NCI-H128 (cell line): Measurements from ENCODE around the gene RBM45.
"Not testable (repeated sequence)": the region's sequence is repeated elsewhere in the genome, so short reads cannot be mapped to it uniquely, and the experiment has no call there.

Source experiments
- DNase-seq: peaks from one replicate; lab custom pipeline; 2025; ENCODE audit not compliant: unreplicated experiment; lab: John Stamatoyannopoulos, UW

The RBM45 gene

DNA sequence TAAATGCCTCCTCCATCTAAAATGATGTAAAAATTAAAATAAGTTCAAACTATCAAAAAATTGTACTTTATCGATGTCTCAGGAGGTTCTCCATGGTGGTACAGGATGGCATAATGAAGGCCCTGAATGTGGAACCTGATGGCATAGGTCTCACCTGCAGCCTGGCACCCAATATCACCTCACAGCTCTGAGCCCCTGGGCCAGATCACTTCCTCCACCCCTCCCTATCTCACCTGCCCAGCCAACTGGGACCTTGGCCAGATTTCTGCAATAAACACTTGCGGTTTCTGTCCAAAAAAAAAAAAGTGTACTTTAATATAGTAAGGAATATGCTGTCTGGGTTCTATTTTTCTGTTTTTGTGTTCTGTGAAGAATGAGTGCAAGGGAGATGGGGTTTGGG lies 6.7 kb upstream of the RBM45 start:
- no peak for DNase-seq

DNA sequence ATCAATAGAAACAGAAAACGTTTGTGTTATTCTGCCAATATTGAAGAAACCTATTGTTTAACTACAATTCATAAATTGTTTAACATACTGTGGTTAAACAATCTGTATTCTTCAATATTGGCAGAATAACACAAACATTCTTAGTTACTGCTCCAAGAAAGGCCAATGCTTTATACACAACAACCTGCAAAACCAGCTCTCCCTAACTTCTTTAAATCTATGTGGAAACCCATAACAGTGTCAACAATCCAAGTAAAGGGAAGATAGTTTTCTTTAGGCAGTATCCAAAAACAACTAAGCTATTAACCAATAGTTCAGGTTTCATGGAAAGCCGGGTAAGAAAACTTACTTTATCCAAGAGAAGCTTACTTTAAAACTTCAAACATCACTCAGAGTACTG lies 6.2 kb upstream of the RBM45 start:
- DNase-seq = no peak

DNA sequence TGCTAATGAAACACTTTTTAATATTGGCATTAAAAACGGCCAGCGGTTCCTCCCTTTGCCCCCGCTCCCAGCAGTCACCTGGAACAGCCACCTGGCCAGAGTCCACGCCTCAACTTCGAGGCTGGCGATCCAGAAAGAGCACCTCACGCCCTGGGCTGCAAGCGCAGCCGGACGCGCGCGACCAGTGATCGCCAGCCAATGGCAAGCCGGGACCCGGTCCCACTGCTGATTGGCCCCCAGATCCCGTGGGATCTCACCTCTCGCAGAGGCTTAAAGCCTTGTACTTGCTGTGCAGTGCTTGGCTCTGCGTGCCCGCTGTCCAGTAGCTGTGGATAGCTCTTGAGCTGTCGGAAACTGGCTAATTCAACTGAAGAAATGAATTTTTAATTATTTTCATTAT lies 4.1 kb upstream of the RBM45 start:
- no peak for DNase-seq

DNA sequence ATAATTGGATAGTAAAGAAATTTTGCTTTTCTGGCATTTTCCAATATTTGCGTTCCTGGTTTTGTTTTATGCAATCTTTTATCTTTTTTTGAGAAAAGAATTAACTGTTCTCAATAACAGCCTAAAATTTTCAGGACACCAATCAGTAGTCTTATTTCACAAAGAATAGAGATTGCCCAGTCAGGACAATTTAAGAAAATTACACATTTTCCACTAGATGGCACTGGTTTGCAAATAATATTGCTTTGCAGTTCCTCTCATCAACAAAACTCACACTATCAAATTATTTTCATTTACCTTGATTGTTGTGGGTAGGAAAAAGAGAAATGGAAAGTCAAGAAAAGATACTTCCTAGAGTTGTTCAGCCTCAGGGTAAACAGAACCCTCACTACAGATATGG lies 2.4 kb upstream of the RBM45 start:
- peak; percentile 10 for DNase-seq

DNA sequence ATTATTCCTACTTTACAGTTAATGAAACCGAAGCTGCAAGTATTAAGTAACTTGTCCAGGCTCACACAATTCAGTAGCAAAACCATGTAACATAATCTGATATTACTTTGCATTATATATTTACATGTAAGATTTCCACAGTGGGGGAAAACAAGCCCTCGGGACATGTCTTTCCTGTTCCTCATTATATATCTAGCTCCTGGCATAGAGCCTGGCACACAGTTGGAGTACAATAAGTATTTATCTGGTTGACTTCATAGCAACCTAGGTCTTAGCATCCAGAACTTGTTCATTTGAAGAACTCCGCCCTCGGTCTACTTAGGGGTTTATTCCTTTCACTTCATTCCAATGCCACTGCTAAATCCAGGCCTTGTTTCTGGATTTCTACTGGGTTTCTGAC lies 1.6 kb upstream of the RBM45 start:
- no peak for DNase-seq

DNA sequence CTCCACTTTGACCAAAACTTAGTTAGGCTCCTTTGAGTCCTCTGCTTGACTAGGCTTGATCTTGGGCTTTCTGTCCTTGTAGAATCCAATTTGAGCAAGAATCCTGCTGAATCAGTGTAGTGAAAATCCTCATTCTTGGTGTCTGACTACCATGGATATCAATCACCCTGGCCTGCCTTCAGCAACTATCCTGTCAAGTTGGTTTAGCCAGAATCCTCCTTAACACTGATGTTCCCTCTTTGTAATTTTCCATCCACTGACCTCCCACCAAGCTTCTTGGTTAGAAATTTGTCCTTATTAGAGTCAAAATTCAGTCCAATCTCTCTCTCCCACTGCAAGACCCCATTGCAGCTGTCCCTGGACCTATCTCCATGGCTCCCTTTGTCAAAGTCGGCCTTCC lies 494 bp upstream of the RBM45 start:
- DNase-seq = no peak

DNA sequence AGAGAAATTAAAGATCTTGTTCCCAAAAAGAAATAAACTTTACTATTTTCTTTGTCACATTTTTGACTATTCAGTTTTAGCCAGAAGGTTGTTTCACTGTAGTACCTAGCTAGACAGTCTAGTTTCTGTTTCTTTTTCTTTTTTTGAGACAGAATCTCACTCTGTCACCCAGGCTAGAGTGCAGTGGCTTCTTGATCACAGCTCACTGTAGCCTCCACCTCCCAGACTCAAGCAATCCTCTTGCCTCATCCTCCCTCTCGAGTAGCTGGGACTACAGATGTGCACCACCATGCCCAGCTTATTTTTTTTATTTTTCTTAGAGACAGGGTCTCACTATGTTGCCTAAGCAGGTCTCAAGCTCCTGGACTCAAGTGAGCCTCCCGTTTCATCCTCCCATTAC lies 2.2 kb downstream of the RBM45 start:
- no peak for DNase-seq

DNA sequence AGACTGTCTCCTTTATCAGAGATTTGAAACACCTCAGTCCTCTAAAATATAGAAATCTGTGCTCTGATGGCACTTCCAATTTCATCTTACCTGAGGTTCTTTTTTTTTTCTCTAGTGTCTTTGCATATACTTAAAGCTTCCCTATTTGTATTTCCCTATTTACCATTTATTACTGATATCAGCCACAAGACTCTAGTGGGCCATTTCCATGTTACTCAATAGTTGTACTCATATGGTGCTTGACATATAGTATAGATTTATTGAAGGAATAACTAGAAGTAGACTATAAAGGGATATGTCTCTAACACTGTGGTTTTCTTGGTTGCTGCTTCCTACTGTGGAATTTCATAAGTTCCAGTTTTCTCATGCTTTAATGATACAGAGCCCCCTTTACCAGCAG lies 3.0 kb downstream of the RBM45 start:
- DNase-seq = no peak

DNA sequence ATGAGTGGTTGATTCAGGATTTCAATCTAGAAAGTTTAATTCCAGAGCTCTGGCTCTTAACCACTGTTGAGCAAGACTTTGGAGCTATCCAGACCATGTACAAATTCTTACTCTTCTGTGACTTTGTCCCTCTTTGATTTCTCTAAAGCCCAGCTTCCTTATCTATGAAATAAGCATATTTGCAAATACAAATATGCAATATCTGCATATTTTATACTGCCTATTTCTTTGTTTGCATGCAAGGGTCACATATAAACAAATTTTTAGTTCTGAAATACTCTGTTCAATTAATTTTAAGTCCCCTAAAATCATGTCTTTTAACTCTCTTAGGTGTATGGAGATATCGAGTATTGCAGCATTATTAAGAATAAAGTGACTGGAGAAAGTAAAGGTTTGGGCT lies 5.5 kb downstream of the RBM45 start:
- DNase-seq = no peak

DNA sequence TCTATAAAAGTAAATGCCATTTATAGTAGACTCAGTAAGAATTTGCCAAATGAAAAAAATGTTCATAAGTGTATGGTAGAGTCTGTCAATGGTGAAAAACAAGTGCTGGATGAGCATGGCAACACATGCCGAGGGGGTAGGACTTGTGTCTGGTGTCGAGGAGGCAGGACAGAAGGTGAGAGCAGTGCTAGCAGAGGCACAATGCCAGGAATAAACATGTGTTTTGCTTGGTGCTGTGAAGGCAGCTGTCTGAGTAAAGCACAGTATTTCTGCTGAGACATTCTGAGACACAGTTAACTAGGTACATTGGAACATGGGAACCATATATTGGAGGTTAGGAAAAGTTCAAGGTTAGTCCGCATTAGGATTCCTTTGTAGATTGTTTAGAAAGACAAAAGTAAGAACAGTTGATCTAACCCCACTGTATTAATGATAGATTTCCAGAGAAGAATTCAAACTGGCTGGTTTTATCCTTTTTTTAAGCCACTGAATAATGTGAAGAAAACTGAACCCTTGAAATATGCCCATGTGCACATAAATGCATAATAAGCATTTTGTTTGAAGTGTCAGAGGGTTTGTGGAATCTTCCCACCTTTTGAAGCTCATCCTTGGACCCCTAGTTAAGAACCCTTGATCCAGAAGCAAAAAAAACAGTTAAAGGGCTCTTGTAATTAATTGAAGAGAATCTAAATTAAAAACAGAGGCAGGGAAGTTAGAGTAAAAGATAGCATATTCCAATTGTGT lies 7.1 kb downstream of the RBM45 start:
- DNase-seq = no peak

DNA sequence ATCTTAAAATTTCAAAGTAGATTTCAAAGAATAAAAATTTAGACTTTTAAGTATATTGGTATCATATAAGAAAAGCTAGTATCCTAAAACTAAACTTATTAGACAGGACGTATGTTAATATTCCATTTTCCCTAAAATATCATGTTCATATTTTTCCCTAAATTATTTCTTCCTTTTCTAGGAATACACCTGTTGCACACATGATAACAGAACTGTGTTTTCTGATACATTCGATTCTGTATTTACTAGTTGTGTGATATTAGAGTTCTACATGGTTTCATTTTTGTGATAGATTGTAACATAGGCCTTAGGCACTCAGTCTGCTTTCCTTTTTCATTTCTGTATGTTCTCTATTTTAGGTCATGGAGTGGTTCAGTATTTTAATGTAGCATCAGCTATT lies 10.9 kb downstream of the RBM45 start:
- DNase-seq = no peak

DNA sequence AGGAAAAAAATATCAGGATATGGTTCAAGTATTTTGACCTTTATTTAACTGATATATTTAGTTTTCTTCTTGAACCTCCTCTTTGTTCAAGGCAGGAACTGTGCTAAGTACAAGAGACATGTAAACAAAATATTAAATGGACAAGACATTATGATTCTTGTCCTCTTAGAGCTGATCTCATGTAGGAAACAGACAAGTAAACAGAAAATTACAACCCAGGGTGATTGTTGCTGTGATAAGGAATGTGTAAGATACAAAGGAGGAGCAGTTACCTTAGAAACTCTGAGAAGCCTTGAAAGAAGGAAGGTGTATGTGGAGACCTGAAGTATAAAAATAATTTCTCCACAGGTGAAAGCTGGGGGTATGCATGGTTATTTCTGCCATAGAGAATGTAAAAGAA lies 12.9 kb downstream of the RBM45 start:
- no peak for DNase-seq

DNA sequence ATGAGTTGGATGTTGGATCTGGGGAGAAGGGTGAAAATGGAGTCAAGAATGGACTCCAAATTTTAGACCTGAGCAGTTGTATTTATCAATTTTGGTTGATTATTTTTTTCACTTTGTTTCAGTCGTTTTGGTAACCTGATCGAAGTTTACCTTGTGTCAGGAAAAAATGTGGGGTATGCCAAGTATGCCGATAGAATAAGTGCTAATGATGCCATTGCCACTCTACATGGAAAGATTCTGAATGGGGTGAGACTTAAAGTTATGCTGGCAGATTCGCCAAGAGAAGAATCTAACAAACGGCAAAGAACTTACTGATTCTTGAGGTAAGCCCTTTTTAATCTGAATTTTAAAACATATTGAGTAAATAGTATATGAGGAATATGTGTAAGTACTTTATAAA lies 13.6 kb downstream of the RBM45 start:
- DNase-seq = no peak

DNA sequence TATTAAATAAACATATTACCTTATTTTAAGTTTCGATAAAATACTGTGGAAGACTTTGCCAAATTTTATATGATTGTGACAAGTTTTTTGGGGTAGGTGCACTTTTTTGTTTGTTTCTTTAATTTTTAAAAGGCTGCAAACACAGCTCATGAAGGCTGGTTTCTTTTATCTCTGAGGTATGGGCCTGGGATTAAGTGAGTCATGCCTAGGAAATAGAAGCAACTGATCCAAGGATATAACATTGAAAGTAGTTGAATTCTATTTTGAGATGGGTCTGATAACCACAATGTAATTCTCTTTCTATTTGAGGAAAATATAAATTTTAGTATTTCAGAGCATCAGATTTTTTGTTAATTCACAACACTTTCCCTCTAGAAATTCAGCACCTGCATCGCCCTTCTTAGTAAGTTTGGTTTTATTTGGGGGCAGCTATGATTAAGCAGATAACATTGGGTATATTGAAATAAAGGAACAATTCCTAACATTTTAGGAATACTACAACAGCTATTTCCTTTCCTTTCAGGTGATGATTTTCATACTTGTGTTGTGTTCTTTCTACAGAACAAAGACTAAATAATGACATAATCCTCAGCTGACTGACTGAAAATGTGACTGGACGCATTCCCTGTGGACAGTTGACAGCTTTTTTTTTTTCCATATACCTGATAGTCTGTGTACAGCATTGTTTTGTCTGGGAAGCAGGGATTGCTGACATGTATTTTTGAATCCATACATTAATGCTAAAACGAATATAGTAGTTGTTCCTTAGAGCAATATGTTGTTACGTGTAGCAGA lies 16.8 kb downstream of the RBM45 start:
- DNase-seq = no peak

DNA sequence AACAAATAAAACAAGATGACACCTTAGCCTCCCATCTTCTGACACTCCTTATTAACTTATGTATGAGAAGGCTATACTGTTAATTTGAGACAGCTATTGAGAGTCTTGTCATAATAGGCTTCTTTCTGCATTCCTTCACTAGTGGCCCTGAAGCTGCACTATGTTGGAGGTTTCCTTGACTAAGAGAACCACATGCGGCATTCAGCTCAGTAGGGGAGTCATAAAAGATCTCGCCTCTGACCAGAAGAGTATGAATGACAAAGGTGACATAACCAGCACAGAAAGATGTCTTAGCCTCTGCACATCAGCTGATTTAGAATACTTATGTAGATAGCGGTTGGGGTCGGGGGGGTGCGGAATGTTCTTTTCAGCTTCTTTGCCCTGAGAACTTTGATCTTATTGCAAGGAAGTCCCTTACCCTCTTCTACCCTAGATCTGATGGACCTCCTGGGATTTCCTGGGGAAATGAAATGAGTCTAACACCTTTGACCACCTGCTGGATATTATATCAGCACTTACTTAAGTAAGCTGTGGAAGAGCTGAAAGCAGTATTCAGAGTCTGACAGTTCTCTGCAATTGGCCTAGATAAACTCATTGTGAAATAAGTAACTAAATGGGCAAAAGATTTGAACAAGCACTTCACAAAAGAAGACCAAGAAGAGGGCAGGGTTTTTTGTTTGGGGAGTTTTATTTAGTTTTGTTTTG lies 24.2 kb downstream of the RBM45 start:
- no peak for DNase-seq

DNA sequence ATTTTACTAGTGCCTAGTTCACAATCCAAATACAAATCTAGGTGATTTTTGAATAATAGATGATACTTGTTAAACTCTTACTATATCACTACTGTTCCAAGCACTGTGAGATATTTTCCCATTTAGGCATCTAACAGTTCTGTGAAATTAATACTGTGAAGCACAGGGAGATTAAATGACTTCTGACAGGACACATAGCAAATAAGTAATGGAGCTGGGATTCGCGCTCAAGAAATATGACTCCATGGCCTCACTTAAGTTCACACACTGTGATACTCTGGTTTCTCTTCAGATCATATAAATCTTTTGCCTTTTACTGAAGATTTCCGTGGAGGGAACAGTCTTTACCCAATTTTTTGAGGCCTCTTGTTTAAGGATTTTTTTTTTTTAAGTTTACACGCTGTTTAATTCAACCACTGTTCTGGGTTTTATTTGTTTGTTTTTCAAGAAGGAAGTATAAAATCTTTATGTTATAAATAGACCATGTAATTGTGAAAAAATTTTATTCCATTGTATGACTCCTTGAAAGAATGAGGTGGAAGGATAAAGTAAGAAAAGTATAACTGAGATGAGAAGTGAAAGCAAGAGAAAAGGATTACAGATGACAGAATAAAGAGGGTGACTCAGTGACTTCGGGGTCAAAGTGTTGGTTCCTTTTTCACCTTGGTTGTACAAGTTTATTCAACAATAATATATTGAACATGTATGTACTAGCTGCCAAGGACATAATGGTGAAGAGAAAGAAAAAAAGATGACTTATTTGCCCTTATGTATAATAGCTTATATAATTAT lies 30.2 kb downstream of the RBM45 start:
- no peak for DNase-seq

DNA sequence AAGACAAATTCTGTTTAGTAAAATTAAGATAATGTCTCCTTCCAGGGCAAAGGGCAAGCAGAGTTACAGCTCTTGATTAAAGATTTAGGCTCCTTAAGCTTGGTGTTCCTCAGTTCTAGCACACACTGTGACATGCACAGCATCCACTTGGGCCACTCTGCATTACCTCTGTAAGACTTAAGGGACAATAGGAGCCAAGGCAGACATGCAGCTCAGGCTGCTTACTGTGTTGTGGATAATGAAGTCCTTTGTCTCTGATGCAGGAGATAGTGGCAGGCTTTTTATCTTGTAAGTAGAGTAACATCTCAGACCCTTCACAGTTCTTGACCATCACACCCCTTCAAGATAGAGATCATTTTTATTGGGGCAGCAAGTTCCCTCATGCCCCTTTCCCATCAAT lies 31.2 kb downstream of the RBM45 start:
- DNase-seq = no peak

DNA sequence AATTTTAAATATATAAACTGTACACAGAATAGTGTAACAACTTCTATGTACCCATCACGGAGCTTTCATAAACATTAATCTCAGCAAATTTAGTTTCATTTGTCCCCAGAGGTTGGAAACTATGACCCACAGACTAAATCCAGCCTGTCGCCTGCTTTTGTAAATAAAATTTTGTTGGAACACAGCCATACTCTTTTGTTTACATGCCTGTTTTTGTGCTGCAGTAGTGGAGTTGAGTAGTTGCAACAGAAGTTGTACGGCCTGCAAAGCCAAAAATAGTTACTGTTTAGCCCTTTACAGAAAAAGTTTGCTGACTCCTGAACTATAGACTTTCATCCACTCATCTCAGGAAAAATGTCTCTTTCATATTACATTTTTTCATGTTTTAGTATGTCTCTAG lies 39.8 kb downstream of the RBM45 start:
- no peak for DNase-seq

DNA sequence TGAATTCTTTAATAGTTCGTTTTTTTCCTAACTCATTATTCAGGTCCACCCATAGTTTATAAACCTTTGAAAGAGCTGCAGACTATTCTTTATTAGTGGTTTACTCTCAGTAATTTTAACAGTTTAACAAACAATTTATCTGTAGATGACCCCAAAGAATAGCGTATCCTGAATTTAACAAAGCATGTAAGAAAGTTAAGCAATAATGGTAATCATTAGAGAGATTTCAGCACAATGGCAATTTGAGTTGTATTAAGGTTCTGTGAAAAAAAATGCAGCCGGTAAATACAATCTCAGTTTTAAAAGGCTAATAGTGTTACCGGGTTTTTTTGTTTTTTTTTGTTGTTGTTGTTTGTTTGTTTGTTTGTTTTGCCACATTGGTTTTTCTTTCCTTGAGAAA lies 40.3 kb downstream of the RBM45 start:
- no peak for DNase-seq

DNA sequence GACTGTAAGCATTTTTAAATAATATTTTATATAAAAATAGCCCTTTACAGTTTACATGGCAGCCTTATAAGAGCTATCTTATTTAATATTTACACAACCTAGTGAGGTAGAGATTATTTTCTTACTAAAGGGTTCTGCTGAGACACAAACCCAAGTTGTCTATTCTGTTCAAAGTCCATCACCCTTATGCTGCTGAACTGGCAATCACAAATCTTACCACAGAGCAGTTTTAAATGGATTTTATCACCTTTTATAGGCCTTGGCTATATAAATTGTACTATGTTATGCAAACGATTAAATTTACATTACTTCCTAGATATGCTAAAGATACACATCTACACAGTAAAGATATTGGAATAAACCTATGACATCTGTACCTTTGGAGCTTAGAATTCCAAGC lies 40.7 kb downstream of the RBM45 start:
- DNase-seq = no peak

DNA sequence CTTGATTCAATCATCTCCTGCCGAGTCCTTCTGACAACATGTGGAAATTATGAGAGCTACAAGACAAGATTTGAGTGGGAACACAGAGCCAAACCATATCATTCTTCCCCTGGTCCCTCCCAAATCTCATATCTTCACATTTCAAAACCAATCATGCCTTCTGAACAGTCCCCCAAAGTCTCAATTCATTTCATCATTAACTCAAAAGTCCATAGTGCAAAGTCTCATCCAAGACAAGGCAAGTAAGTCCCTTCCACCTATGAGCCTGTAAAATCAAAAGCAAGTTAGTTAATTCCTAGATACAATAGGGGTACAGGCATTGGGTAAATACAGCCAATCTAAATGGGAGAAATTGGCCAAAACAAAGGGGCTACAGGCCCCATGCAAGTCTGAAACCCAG lies 41.6 kb downstream of the RBM45 start:
- not testable (repeated sequence) for DNase-seq
